SU-DHL-6 (cell line): ENCODE results near the gene TMEM273.

Experiments used
- H2AFZ ChIP-seq: fragments of 200-600 bp; sonication (generic); 2 replicates; pipeline ENCODE4 v1.6.1; 2014; ENCODE audit warnings: low read depth, mild to moderate bottlenecking, moderate library complexity, mixed read lengths, antibody characterized with exemption, low read length; ENCODE audit not compliant: severe bottlenecking
- H3F3A ChIP-seq: fragments of 200-600 bp; shearing (Covaris generic); 2 replicates; pipeline ENCODE4 v1.6.0; 2016; ENCODE audit warnings: antibody characterized with exemption, mild to moderate bottlenecking; ENCODE audit not compliant: insufficient read depth
- H3K27ac ChIP-seq: fragments of 200-600 bp; sonication (generic); 2 replicates; pipeline ENCODE4 v1.5.1; 2016; ENCODE audit warnings: low read depth, mild to moderate bottlenecking, low read length, moderate library complexity, mixed read lengths
- H3K27me3 ChIP-seq: fragments of 200-600 bp; sonication (generic), shearing (Covaris generic); 2 replicates; pipeline ENCODE4 v1.6.0; 2014; ENCODE audit warnings: mild to moderate bottlenecking, low read length
- H3K36me3 ChIP-seq: fragments of 200-600 bp; sonication (generic); 2 replicates; pipeline ENCODE4 v1.6.1; 2014; ENCODE audit warnings: mild to moderate bottlenecking, low read length, mixed read lengths
- H3K4me2 ChIP-seq: fragments of 300-600, 200-600 bp; shearing (Covaris generic), sonication (generic); 2 replicates; pipeline ENCODE4 v1.6.0; 2014; ENCODE audit warnings: low read length, low read depth, mild to moderate bottlenecking; ENCODE audit not compliant: poor library complexity, severe bottlenecking
- H3K4me3 ChIP-seq: fragments of 200-600 bp; sonication (generic); 2 replicates; pipeline ENCODE4 v1.5.1; 2014; ENCODE audit warnings: antibody characterized with exemption, low read length, mild to moderate bottlenecking, mixed read lengths; ENCODE audit not compliant: insufficient read depth, poor library complexity, severe bottlenecking
- H3K79me2 ChIP-seq: fragments of 200-600 bp; sonication (generic); 2 replicates; pipeline ENCODE4 v1.6.1; 2014; ENCODE audit warnings: mild to moderate bottlenecking, low read length, moderate library complexity; ENCODE audit not compliant: insufficient read depth
- H3K9ac ChIP-seq: fragments of 200-600 bp; sonication (generic); 2 replicates; pipeline ENCODE4 v1.7.0; 2014; ENCODE audit warnings: mild to moderate bottlenecking, low read length
- H3K9me2 ChIP-seq: fragments of 200-600 bp; sonication (generic); replicated peaks from 2 replicates; pipeline ENCODE4 v1.6.1; 2014; ENCODE audit warnings: low read length; ENCODE audit not compliant: insufficient read depth
- H3K9me3 ChIP-seq: fragments of 200-600 bp; sonication (generic); 2 replicates; pipeline ENCODE4 v1.6.1; 2014; ENCODE audit warnings: low read length, mixed read lengths; ENCODE audit not compliant: insufficient read depth
- H4K20me1 ChIP-seq: fragments of 200-600 bp; sonication (generic); 2 replicates; pipeline ENCODE4 v1.6.1; 2014; ENCODE audit warnings: low read depth, mild to moderate bottlenecking, antibody characterized with exemption, low read length, moderate library complexity, mixed read lengths
- CTCF ChIP-seq: fragments of 200-600 bp; sonication (generic); IDR thresholded peaks from one replicate; pipeline ENCODE4 v1.5.1; 2017; ENCODE audit warnings: antibody characterized with exemption, mild to moderate bottlenecking, low read length, moderate library complexity; ENCODE audit not compliant: insufficient read depth, poor library complexity, severe bottlenecking
- EZH2phosphoT487 ChIP-seq: fragments of 200-600 bp; sonication (generic), shearing (Covaris generic); conservative IDR thresholded peaks from 2 replicates; pipeline ENCODE4 v1.6.1; 2018; ENCODE audit warnings: mild to moderate bottlenecking, antibody characterized with exemption, low read length, moderate library complexity, mixed read lengths

Gene TMEM273

DNA sequence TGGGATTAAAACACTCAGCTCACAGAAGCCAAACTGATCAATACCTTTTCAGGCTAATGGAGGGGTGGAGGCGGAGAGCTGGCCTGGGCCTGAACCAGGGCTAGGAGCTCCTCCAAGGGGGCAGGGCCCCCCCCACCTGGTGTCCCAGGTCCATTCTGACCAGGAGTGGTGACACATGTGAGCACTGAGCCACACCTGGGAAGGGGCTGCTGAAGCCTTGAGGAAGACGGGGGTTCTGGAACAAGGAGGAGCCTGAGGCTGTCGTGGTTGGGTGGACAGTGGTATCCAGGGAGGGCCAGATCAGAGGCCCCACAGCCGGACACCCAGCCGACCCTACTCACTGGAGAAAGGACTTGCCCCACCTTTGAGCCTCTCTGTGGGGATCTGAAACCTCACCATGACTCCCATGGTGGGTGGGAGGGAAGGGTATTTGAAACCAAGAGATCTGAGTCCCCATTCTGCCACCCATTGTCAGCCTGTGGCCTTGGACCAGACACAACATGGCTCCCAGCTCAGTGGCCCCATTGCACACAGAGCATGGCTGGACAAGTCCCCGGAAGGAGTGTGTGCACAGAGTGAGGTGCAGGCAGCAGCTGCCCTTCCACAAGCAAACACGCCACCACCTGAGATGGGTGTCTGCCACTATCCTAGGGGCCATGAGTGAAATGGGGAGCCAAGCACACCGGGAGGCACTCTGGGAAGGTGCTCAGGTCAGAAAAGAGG lies 12.4 kb downstream of the TMEM273 start:
- Histone ChIP-seq H3F3A (no peaks in the 10 kb centered on the region), H3K27me3 (no peaks in the 10 kb centered on the region), H2AFZ (no peak overlapping the region), H3K9me3 (no peaks in the 10 kb centered on the region), H3K9ac (no peak overlapping the region), H3K9me2 (no peaks in the 10 kb centered on the region), H3K27ac (no peak overlapping the region), H3K4me2 (no peak overlapping the region), H3K36me3 (no peaks in the 10 kb centered on the region), H3K4me3 (no peak overlapping the region), H4K20me1 (no peaks in the 10 kb centered on the region), H3K79me2 (no peaks in the 10 kb centered on the region)
- TF ChIP-seq CTCF: no peak
- TF ChIP-seq EZH2phosphoT487: no peak

DNA sequence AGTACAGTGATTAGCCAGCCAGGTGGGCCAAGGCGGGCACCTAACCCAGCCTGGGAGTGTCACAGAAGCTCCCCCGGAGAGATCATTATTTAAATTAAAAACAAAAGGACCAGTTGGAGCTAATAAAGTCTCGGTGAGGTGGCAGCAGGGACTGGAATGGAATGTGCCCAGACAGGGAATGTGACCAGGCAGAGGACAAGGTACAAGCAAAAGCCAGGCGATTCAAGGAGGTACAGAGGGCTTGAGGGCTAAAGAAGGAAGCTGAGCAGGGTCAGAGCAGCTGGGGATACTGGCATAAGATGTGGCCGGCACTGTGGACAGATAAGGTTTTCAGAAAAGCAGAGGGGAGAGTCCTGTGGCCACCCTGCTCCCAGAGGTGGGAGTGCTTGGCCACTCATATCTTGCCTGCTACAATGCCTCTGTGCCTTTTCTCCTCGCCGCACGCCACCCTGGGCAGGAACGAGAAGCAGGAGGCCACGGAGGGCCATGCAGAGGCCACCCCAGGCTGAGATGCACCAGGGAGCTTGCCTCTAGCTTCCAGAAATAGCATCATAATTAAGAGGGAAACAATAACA lies 13.2 kb downstream of the TMEM273 start:
- H3K36me3 ChIP-seq: no peaks in the 10 kb centered on the region
- no peaks in the 10 kb centered on the region for H3K79me2 ChIP-seq
- no peak overlapping the region for H3K4me2 ChIP-seq
- TF ChIP-seq EZH2phosphoT487: no peak
- no peak for TF ChIP-seq CTCF
- H3K9me3 ChIP-seq: no peaks in the 10 kb centered on the region
- no peaks in the 10 kb centered on the region for H3K9me2 ChIP-seq
- no peak overlapping the region for H3K4me3 ChIP-seq
- H2AFZ ChIP-seq: no peak overlapping the region
- no peaks in the 10 kb centered on the region for H4K20me1 ChIP-seq
- no peaks in the 10 kb centered on the region for H3F3A ChIP-seq
- H3K27ac ChIP-seq: no peak overlapping the region
- H3K27me3 ChIP-seq: no peaks in the 10 kb centered on the region
- H3K9ac ChIP-seq: no peak overlapping the region

DNA sequence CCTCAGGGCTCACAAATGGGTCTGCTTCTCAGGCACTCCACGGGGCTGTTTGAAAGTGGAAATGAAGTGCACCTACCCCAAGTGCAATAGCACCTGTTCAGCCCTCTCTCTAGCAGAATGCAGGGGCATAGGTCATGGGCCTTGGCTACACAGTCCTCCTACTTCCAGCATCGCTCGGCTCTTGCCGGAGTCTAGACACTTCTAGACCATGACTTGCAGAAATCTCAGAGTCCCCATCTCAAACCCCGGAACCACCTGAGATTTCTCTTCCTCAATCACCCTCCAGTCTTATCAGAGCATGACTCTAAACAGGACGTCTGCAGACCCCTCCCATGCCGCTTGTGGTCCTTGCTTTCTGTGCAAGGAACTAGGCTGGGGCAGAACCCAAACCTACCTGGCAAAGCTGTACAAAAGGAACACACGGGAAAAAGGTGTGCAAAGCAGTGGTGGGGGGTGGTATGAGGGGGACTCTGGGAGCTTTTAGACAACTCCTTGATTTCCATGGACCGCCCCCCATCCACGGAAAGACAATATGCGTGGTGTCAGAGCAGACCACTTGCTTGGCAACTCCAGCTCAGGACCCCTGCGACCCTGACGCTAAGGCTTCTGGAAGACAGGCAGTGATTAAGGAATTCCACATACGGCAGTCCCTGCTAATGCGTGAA lies 13.8 kb downstream of the TMEM273 start:
- Histone ChIP-seq H3K9me3 (no peaks in the 10 kb centered on the region), H2AFZ (no peak overlapping the region), H3K27ac (no peak overlapping the region), H3K9ac (no peak overlapping the region), H3K4me2 (no peak overlapping the region), H3K79me2 (no peaks in the 10 kb centered on the region), H3K36me3 (no peaks in the 10 kb centered on the region), H3K27me3 (no peaks in the 10 kb centered on the region), H3K4me3 (no peak overlapping the region), H3K9me2 (no peaks in the 10 kb centered on the region), H4K20me1 (no peaks in the 10 kb centered on the region), H3F3A (no peaks in the 10 kb centered on the region)
- no peak for TF ChIP-seq CTCF
- TF ChIP-seq EZH2phosphoT487: no peak
